Endothelial cell (in vitro differentiated cells): ENCODE data around the gene CKS1B. TPM values are rescaled to one million over a fixed set of nuclear protein-coding genes. Genes with fewer than 3 reads are reported as not detected.

ENCODE experiments used
- DNase-seq: peaks from one replicate; pipeline ENCODE4 v3.0.0; 2021; ENCODE audit warnings: low spot score
- H3K27ac Mint-ChIP-seq: one replicate; pipeline ENCODE4 v1.8.0; 2021; ENCODE audit warnings: mixed read lengths, inconsistent platforms; ENCODE audit not compliant: unreplicated experiment
- H3K27me3 Mint-ChIP-seq: one replicate; pipeline ENCODE4 v1.8.0; 2021; ENCODE audit warnings: mild to moderate bottlenecking, moderate library complexity, mixed read lengths, inconsistent platforms; ENCODE audit not compliant: unreplicated experiment
- H3K36me3 Mint-ChIP-seq: one replicate; pipeline ENCODE4 v1.8.0; 2021; ENCODE audit warnings: mild to moderate bottlenecking, low read depth, mixed read lengths, inconsistent platforms; ENCODE audit not compliant: unreplicated experiment
- H3K4me1 Mint-ChIP-seq: one replicate; pipeline ENCODE4 v1.8.0; 2021; ENCODE audit warnings: mild to moderate bottlenecking, mixed read lengths, inconsistent platforms; ENCODE audit not compliant: unreplicated experiment
- H3K4me3 Mint-ChIP-seq: one replicate; pipeline ENCODE4 v1.8.0; 2021; ENCODE audit warnings: mild to moderate bottlenecking, mixed read lengths, inconsistent platforms; ENCODE audit not compliant: unreplicated experiment
- H3K9me3 Mint-ChIP-seq: one replicate; pipeline ENCODE4 v1.8.0; 2021; ENCODE audit warnings: mixed read lengths, inconsistent platforms; ENCODE audit not compliant: unreplicated experiment
- CTCF ChIP-seq: fragments of 200-600 bp; sonication (generic); IDR thresholded peaks from one replicate; pipeline ENCODE4 v1.5.0; 2021; ENCODE audit warnings: antibody characterized with exemption; ENCODE audit not compliant: unreplicated experiment
- total RNA-seq: library from RNA; stranded (reverse); fragmentation: NEBNext Ultra II Directional; extraction: Animal tissue kit (Norgen Biotek cat#: 25700); gene quantifications from one replicate; pipeline ENCODE4 v1.2.1, GENCODE V29; 2021; ENCODE audit not compliant: unreplicated experiment

Gene CKS1B
- total RNA-seq, 1 donor from 2014 or later = 48.3 TPM

- H3K9me3 Mint-ChIP-seq = no peaks in the 10 kb centered on the region
- H3K4me3 Mint-ChIP-seq = no peak overlapping the region
Observed at GRCh38 chr1:155012776-155013602, 38.5 kb downstream of the CKS1B start.

GRCh38 chr1:155013632-155014031 is 39.2 kb downstream of the CKS1B start:
- TF ChIP-seq CTCF = no peak
- H3K36me3 Mint-ChIP-seq = no peaks in the 10 kb centered on the region
- H3K9me3 Mint-ChIP-seq = no peaks in the 10 kb centered on the region
- no peak for DNase-seq
- peak overlapping the region; percentile 24 for H3K27ac Mint-ChIP-seq
- no peak overlapping the region for H3K4me3 Mint-ChIP-seq
- peaks cover 8% of the 10 kb centered on the region for H3K27me3 Mint-ChIP-seq
- H3K4me1 Mint-ChIP-seq = peaks cover 14% of the 10 kb centered on the region

More at GRCh38 chr1:155012776-155013602, 38.5 kb downstream of the CKS1B start:
- peaks cover 8% of the 10 kb centered on the region for H3K27me3 Mint-ChIP-seq
- DNase-seq = no peak
- no peak overlapping the region for H3K27ac Mint-ChIP-seq
- TF ChIP-seq CTCF = no peak
- no peaks in the 10 kb centered on the region for H3K36me3 Mint-ChIP-seq
- peaks cover 14% of the 10 kb centered on the region for H3K4me1 Mint-ChIP-seq

GRCh38 chr1:155014709-155015508 is 40.4 kb downstream of the CKS1B start:
- Mint-ChIP-seq H3K36me3 (peaks cover 6% of the 10 kb centered on the region), H3K27ac (no peak overlapping the region), H3K4me3 (no peak overlapping the region), H3K4me1 (peaks cover 17% of the 10 kb centered on the region), H3K9me3 (no peaks in the 10 kb centered on the region), H3K27me3 (peaks cover 11% of the 10 kb centered on the region)
- no peak for DNase-seq
- TF ChIP-seq CTCF = no peak

GRCh38 chr1:155015527-155016230 is 41.2 kb downstream of the CKS1B start:
- peak overlapping the region; percentile 11 for H3K4me3 Mint-ChIP-seq
- no peaks in the 10 kb centered on the region for H3K9me3 Mint-ChIP-seq
- H3K27ac Mint-ChIP-seq = no peak overlapping the region
- DNase-seq = no peak
- peaks cover 9% of the 10 kb centered on the region for H3K36me3 Mint-ChIP-seq
- no peak for TF ChIP-seq CTCF
- H3K27me3 Mint-ChIP-seq = peaks cover 15% of the 10 kb centered on the region
- H3K4me1 Mint-ChIP-seq = peaks cover 17% of the 10 kb centered on the region
